ENCODE results near the gene HSD3B2. TPM values are rescaled to one million over a fixed set of nuclear protein-coding genes. Genes with fewer than 3 reads are reported as not detected.

HSD3B2 gene
- not detected in 2 replicates for total RNA-seq

GRCh38 chr1:119414950-119415349 lies at the start of gene HSD3B2:
Gene HSD3B2 (plus strand): TSS chr1:119415150. CDS start chr1:119415420, 270 bp downstream.

GRCh38 chr1:119368554-119368953 lies 46.4 kb upstream of the HSD3B2 start, which contains the start of gene HAO2:
Gene HAO2 (plus strand): TSS chr1:119368785. CDS start chr1:119381086, 12,301 bp downstream.

Other genes starting within 250 kb of the HSD3B2 start
- not detected in 2 replicates for gene HAO2, start 46.4 kb upstream of the HSD3B2 start, total RNA-seq
- not detected in 2 replicates for gene HSD3B1, start 92.1 kb downstream of the HSD3B2 start, total RNA-seq
- gene ZNF697, start 233.1 kb downstream of the HSD3B2 start, total RNA-seq = 4.7 and 7.5 TPM in 2 replicates